ENCODE measurements around the gene B4GALNT2.

The B4GALNT2 gene

GRCh38 chr17:49121696-49122292 lies 10.8 kb upstream of the B4GALNT2 start:
- H3K36me3 ChIP-seq (replicated peaks; ENCODE audit: insufficient read depth, low read length), result no peaks in the 10 kb centered on the region
- TF ChIP-seq CTCF (IDR thresholded peaks at IDR 0.05; ENCODE audit: low read length) (no peak), EZH2phosphoT487 (IDR thresholded peaks at IDR 0.05; ENCODE audit: low read length) (no peak), EZH2 (optimal IDR thresholded peaks at IDR 0.05; ENCODE audit: low read depth, low read length) (no peak)
- no peaks in the 10 kb centered on the region for H3K9me3 ChIP-seq (replicated peaks; ENCODE audit: insufficient read depth, low read length)
- no peaks in the 10 kb centered on the region for H3F3A ChIP-seq (ENCODE audit: insufficient read depth, low read length)
- H3K9me2 ChIP-seq (replicated peaks; ENCODE audit: insufficient read depth, low read length), result no peaks in the 10 kb centered on the region
- no peaks in the 10 kb centered on the region for H3K4me1 ChIP-seq (ENCODE audit: low read length)
- no peaks in the 10 kb centered on the region for H3K27me3 ChIP-seq (replicated peaks; ENCODE audit: insufficient read depth, low read length)
- H3K4me3 ChIP-seq (ENCODE audit: low read length), result no peak overlapping the region
- no peaks in the 10 kb centered on the region for H4K20me1 ChIP-seq (ENCODE audit: insufficient read depth, low read length)
- DNase-seq, result no peak
- H3K9ac ChIP-seq (ENCODE audit: low read length), result no peak overlapping the region
- no peaks in the 10 kb centered on the region for H3K79me2 ChIP-seq (ENCODE audit: low read length)
- no peak overlapping the region for H3K4me2 ChIP-seq (ENCODE audit: low read depth, low read length)
- H3K27ac ChIP-seq (ENCODE audit: low read length), result no peak overlapping the region
- no peak overlapping the region for H2AFZ ChIP-seq (ENCODE audit: low read length)

- no peak for DNase-seq
- H3K9me3 ChIP-seq (replicated peaks; ENCODE audit: insufficient read depth, low read length), result no peaks in the 10 kb centered on the region
- no peak overlapping the region for H3K9ac ChIP-seq (ENCODE audit: low read length)
- H4K20me1 ChIP-seq (ENCODE audit: insufficient read depth, low read length), result no peaks in the 10 kb centered on the region
- no peak overlapping the region for H2AFZ ChIP-seq (ENCODE audit: low read length)
- H3K27me3 ChIP-seq (replicated peaks; ENCODE audit: insufficient read depth, low read length), result no peaks in the 10 kb centered on the region
- H3K4me3 ChIP-seq (ENCODE audit: low read length), result no peak overlapping the region
- no peak overlapping the region for H3K4me2 ChIP-seq (ENCODE audit: low read depth, low read length)
- TF ChIP-seq CTCF (IDR thresholded peaks at IDR 0.05; ENCODE audit: low read length) (no peak), EZH2 (optimal IDR thresholded peaks at IDR 0.05; ENCODE audit: low read depth, low read length) (no peak), EZH2phosphoT487 (IDR thresholded peaks at IDR 0.05; ENCODE audit: low read length) (no peak)
- H3K36me3 ChIP-seq (replicated peaks; ENCODE audit: insufficient read depth, low read length), result no peaks in the 10 kb centered on the region
- H3K79me2 ChIP-seq (ENCODE audit: low read length), result no peaks in the 10 kb centered on the region
- H3K27ac ChIP-seq (ENCODE audit: low read length), result no peak overlapping the region
- no peaks in the 10 kb centered on the region for H3K9me2 ChIP-seq (replicated peaks; ENCODE audit: insufficient read depth, low read length)
- H3F3A ChIP-seq (ENCODE audit: insufficient read depth, low read length), result no peaks in the 10 kb centered on the region
- H3K4me1 ChIP-seq (ENCODE audit: low read length), result no peaks in the 10 kb centered on the region
Observed at GRCh38 chr17:49122566-49122965, 10.0 kb upstream of the B4GALNT2 start.

DNA sequence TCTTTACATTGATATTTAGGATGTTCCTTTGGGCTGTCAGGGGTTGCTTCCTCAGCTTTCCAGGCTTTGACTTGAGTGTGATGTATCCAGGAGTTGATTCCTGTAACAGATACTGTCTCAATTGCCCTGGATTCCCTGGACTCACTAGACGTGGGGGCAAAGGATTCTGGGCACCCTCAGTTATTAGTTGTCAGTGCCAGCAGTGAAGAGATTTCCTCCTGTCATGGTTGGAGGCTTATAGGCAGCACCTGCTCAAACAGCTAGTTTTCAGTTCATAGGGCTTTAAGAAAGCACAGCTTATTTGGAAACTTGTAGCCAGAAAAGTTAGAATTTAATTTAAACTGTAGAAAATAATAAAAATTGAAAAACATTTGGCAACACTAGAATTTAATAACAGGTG lies 9.5 kb upstream of the B4GALNT2 start:
- DNase-seq, result no peak
- no peak overlapping the region for H3K27ac ChIP-seq (ENCODE audit: low read length)
- TF ChIP-seq EZH2phosphoT487 (IDR thresholded peaks at IDR 0.05; ENCODE audit: low read length) (no peak), EZH2 (optimal IDR thresholded peaks at IDR 0.05; ENCODE audit: low read depth, low read length) (no peak), CTCF (IDR thresholded peaks at IDR 0.05; ENCODE audit: low read length) (no peak)
- no peak overlapping the region for H3K9ac ChIP-seq (ENCODE audit: low read length)
- no peak overlapping the region for H2AFZ ChIP-seq (ENCODE audit: low read length)
- no peaks in the 10 kb centered on the region for H3K9me2 ChIP-seq (replicated peaks; ENCODE audit: insufficient read depth, low read length)
- H3K27me3 ChIP-seq (replicated peaks; ENCODE audit: insufficient read depth, low read length), result no peaks in the 10 kb centered on the region
- no peaks in the 10 kb centered on the region for H3F3A ChIP-seq (ENCODE audit: insufficient read depth, low read length)
- no peaks in the 10 kb centered on the region for H3K9me3 ChIP-seq (replicated peaks; ENCODE audit: insufficient read depth, low read length)
- no peaks in the 10 kb centered on the region for H3K4me1 ChIP-seq (ENCODE audit: low read length)
- no peaks in the 10 kb centered on the region for H4K20me1 ChIP-seq (ENCODE audit: insufficient read depth, low read length)
- no peak overlapping the region for H3K4me2 ChIP-seq (ENCODE audit: low read depth, low read length)
- no peak overlapping the region for H3K4me3 ChIP-seq (ENCODE audit: low read length)
- H3K36me3 ChIP-seq (replicated peaks; ENCODE audit: insufficient read depth, low read length), result no peaks in the 10 kb centered on the region
- H3K79me2 ChIP-seq (ENCODE audit: low read length), result no peaks in the 10 kb centered on the region

All from MM.1S (cell line).